ENCODE results near the gene SFXN5.

Gene SFXN5

GRCh38 chr2:72981536-72981935 is 90.0 kb downstream of the SFXN5 start:
- no peak for TF ChIP-seq CTCF (IDR thresholded peaks at IDR 0.05; ENCODE audit: low read depth, low read length)
- DNase-seq (ENCODE audit: extremely low read depth, low read depth) = no peak

- no peak for TF ChIP-seq CTCF (IDR thresholded peaks at IDR 0.05; ENCODE audit: low read depth, low read length)
- DNase-seq (ENCODE audit: extremely low read depth, low read depth) = no peak
Measured at GRCh38 chr2:72980535-72981217, 90.8 kb downstream of the SFXN5 start.

- no peak for DNase-seq (ENCODE audit: extremely low read depth, low read depth)
- TF ChIP-seq CTCF (IDR thresholded peaks at IDR 0.05; ENCODE audit: low read depth, low read length) = no peak
Measured at GRCh38 chr2:72979896-72980295, 91.6 kb downstream of the SFXN5 start.

GRCh38 chr2:72975017-72975416 is 96.5 kb downstream of the SFXN5 start:
- DNase-seq (ENCODE audit: extremely low read depth, low read depth) = no peak
- TF ChIP-seq CTCF (IDR thresholded peaks at IDR 0.05; ENCODE audit: low read depth, low read length) = no peak

- TF ChIP-seq CTCF (IDR thresholded peaks at IDR 0.05; ENCODE audit: low read depth, low read length) = no peak
- DNase-seq (ENCODE audit: extremely low read depth, low read depth) = no peak
Measured at GRCh38 chr2:72974436-72974754, 97.1 kb downstream of the SFXN5 start.

- DNase-seq (ENCODE audit: extremely low read depth, low read depth) = no peak
- peak; percentile 87 for TF ChIP-seq CTCF (IDR thresholded peaks at IDR 0.05; ENCODE audit: low read depth, low read length)
Measured at GRCh38 chr2:72973566-72974435, 97.7 kb downstream of the SFXN5 start.

GRCh38 chr2:72973137-72973535 is 98.4 kb downstream of the SFXN5 start:
- TF ChIP-seq CTCF (IDR thresholded peaks at IDR 0.05; ENCODE audit: low read depth, low read length) = no peak
- no peak for DNase-seq (ENCODE audit: extremely low read depth, low read depth)

All from AG09319 (cell line).